ENCODE data around the gene PLXDC1. TPM values are rescaled to one million over a fixed set of nuclear protein-coding genes. Genes with fewer than 3 reads are reported as not detected.
"Not testable (repeated sequence)": the region's sequence is repeated elsewhere in the genome, so short reads cannot be mapped to it uniquely, and the experiment has no call there.

The PLXDC1 gene
- total and polyA plus RNA-seq, 9 donors, result 11.6 to 58.6 (median 32.3) TPM

- intact Hi-C loops (cut with DNase I), result no loop called here
- no peak overlapping the region for H3K27ac ChIP-seq
- no peak for TF ChIP-seq CTCF (IDR thresholded peaks at IDR 0.05)
- TF ChIP-seq POLR2A (IDR thresholded peaks at IDR 0.05), result no peak
- no peak for TF ChIP-seq EP300 (IDR thresholded peaks at IDR 0.05)
- WGBS, 3 donors, result 83 to 84% (median 83%) methylated on average over 16 of the region's 16 CpGs
- no peak overlapping the region for H3K4me3 ChIP-seq
- no peaks in the 10 kb centered on the region for H3K27me3 ChIP-seq
- H3K9me3 ChIP-seq, result peaks cover 0 to 4% of the 10 kb centered on the region in 2 donors
- no peaks in the 10 kb centered on the region for H3K4me1 ChIP-seq (ENCODE audit: insufficient read depth)
- no peaks in the 10 kb centered on the region for H3K36me3 ChIP-seq
- DNase-seq, result peak in 1 of 5 donors; percentile 13
Observed at GRCh38 chr17:39045948-39046679, 105.3 kb downstream of the PLXDC1 start.

- TF ChIP-seq EP300 (IDR thresholded peaks at IDR 0.05), result no peak
- no peak for TF ChIP-seq CTCF (IDR thresholded peaks at IDR 0.05)
- TF ChIP-seq POLR2A (IDR thresholded peaks at IDR 0.05), result no peak
- no peaks in the 10 kb centered on the region for H3K36me3 ChIP-seq
- H3K27me3 ChIP-seq, result no peaks in the 10 kb centered on the region
- intact Hi-C loops (cut with DNase I), result loop anchor here in 1 of 4 donors (10.0 kb wide), 1 partner anchor 1969 kb away; the partner anchor contains the start of gene KRTAP3-1
- no peaks in the 10 kb centered on the region for H3K4me1 ChIP-seq (ENCODE audit: insufficient read depth)
- no peak for DNase-seq
- 56 to 65% (median 63%) methylated on average over 2 of the region's 2 CpGs for WGBS, 3 donors
- H3K27ac ChIP-seq, result no peak overlapping the region
- no peak overlapping the region for H3K4me3 ChIP-seq
- no peaks in the 10 kb centered on the region for H3K9me3 ChIP-seq
Observed at GRCh38 chr17:39036009-39036408, 115.4 kb downstream of the PLXDC1 start.

- not testable (repeated sequence) for H3K27me3 ChIP-seq; H3K4me1 ChIP-seq (ENCODE audit: insufficient read depth); H3K36me3 ChIP-seq; H3K27ac ChIP-seq; H3K4me3 ChIP-seq; H3K9me3 ChIP-seq
- intact Hi-C loops (cut with DNase I), result loop anchor here in 1 of 4 donors (10.0 kb wide), 1 partner anchor 1969 kb away; the partner anchor contains the start of gene KRTAP3-1
- 79 to 85% (median 82%) methylated on average over 16 of the region's 16 CpGs for WGBS, 3 donors
- peak in 1 of 5 donors; percentile 7 for DNase-seq
Observed at GRCh38 chr17:39035578-39035977, 115.9 kb downstream of the PLXDC1 start.

- intact Hi-C loops (cut with DNase I), result no loop called here
- Histone ChIP-seq H3K36me3 (no peaks in the 10 kb centered on the region), H3K27me3 (no peaks in the 10 kb centered on the region), H3K9me3 (no peaks in the 10 kb centered on the region), H3K4me1 (ENCODE audit: insufficient read depth) (no peaks in the 10 kb centered on the region), H3K4me3 (no peak overlapping the region), H3K27ac (no peak overlapping the region)
- no peak for TF ChIP-seq EP300 (IDR thresholded peaks at IDR 0.05)
- TF ChIP-seq POLR2A (IDR thresholded peaks at IDR 0.05), result no peak
- no peak for TF ChIP-seq CTCF (IDR thresholded peaks at IDR 0.05)
- WGBS, 3 donors, result 97 to 98% (median 98%) methylated on average over 6 of the region's 6 CpGs
- no peak for DNase-seq
Observed at GRCh38 chr17:39028690-39029089, 122.7 kb downstream of the PLXDC1 start.

GRCh38 chr17:39027455-39028035 is 123.9 kb downstream of the PLXDC1 start:
- Histone ChIP-seq H3K27me3 (no peaks in the 10 kb centered on the region), H3K4me1 (ENCODE audit: insufficient read depth) (no peaks in the 10 kb centered on the region), H3K27ac (no peak overlapping the region), H3K36me3 (no peaks in the 10 kb centered on the region), H3K4me3 (peak overlapping the region; percentile 35), H3K9me3 (no peaks in the 10 kb centered on the region)
- no peak for TF ChIP-seq CTCF (IDR thresholded peaks at IDR 0.05)
- no peak for TF ChIP-seq POLR2A (IDR thresholded peaks at IDR 0.05)
- TF ChIP-seq EP300 (IDR thresholded peaks at IDR 0.05), result no peak
- no peak for DNase-seq
- intact Hi-C loops (cut with DNase I), result no loop called here
- WGBS, 3 donors, result 35 to 51% (median 42%) methylated on average over 21 of the region's 21 CpGs
